ENCODE measurements around the gene SNRPN. TPM values are rescaled to one million over a fixed set of nuclear protein-coding genes. Genes with fewer than 3 reads are reported as not detected.

The SNRPN gene
- total RNA-seq, 1 experiment from 2014 or later, result 2.0 TPM

GRCh38 chr15:24917431-24917830 is 37.4 kb upstream of the SNRPN start:
- no peaks in the 10 kb centered on the region for H3K36me3 ChIP-seq (ENCODE audit: control insufficient read depth in 1 of 2, insufficient read depth in 2 of 2, low read length in 2 of 2)
- H3K9ac ChIP-seq (ENCODE audit: low read length), result no peak overlapping the region
- no peaks in the 10 kb centered on the region for H4K20me1 ChIP-seq (ENCODE audit: insufficient read depth)
- ChIA-PET RAD21 (ENCODE audit: low non-redundant PET in 1 of 2, low total read pairs in 2 of 2, uncharacterized antibody in 2 of 2, unreplicated experiment in 2 of 2) (no interaction called here), POLR2A (no interaction called here), CTCF (no interaction called here)
- H3K9me3 ChIP-seq (ENCODE audit: control insufficient read depth in 1 of 2, insufficient read depth in 1 of 2, low read depth in 1 of 2, low read length in 2 of 2), result peaks cover 14 to 37% of the 10 kb centered on the region in 2 experiments; a peak in 2 of 4 replicates
- H3K79me2 ChIP-seq (ENCODE audit: insufficient read depth, low read length), result no peaks in the 10 kb centered on the region
- TF ChIP-seq ZNF274 (IDR thresholded peaks at IDR 0.05; ENCODE audit: low read depth, low read length), result no peak
- TF ChIP-seq ELF1 (IDR thresholded peaks at IDR 0.05; ENCODE audit: borderline replicate concordance, low read depth), result no peak
- no peak for TF ChIP-seq POLR2AphosphoS5 (IDR thresholded peaks at IDR 0.05; ENCODE audit: low read depth, low read length)
- no peak for TF ChIP-seq POLR2A (IDR thresholded peaks at IDR 0.05; ENCODE audit: borderline replicate concordance, extremely low read depth, insufficient read depth, insufficient read length)
- TF ChIP-seq MAX (IDR thresholded peaks at IDR 0.05), result no peak
- no peak for TF ChIP-seq SRF (IDR thresholded peaks at IDR 0.05; ENCODE audit: low read depth)
- no peak for TF ChIP-seq ZFX (IDR thresholded peaks at IDR 0.05)
- TF ChIP-seq SIN3A (IDR thresholded peaks at IDR 0.05; ENCODE audit: low read depth), result no peak
- TF ChIP-seq RAD21 (IDR thresholded peaks at IDR 0.05; ENCODE audit: low read depth), result no peak
- TF ChIP-seq JUND (IDR thresholded peaks at IDR 0.05), result no peak
- TF ChIP-seq FOSL1 (IDR thresholded peaks at IDR 0.05; ENCODE audit: low read depth), result no peak
- no peak for TF ChIP-seq TCF7L2 (IDR thresholded peaks at IDR 0.05; ENCODE audit: borderline replicate concordance, extremely low read depth, insufficient read depth, insufficient read length)
- DNase-seq (ENCODE audit: low read depth, low spot score) (no peak), ATAC-seq (no peak)
- no peak overlapping the region for H3K27ac ChIP-seq (ENCODE audit: low read depth, low read length)
- H2AFZ ChIP-seq (ENCODE audit: low read depth, low read length, poor library complexity, severe bottlenecking), result no peak overlapping the region
- H3K4me1 ChIP-seq (ENCODE audit: control insufficient read depth in 1 of 2, insufficient read depth in 2 of 2, low read length in 2 of 2), result no peaks in the 10 kb centered on the region
- no TSS peak for BruUV-seq (replicated peaks)
- H3K9me2 ChIP-seq (ENCODE audit: insufficient read depth), result no peaks in the 10 kb centered on the region
- intact Hi-C loops (cut with micrococcal nuclease), result no loop called here
- H3K4me3 ChIP-seq (replicated peaks in 1 of 2; ENCODE audit: low read depth in 1 of 2, low read length in 2 of 2), result no peak overlapping the region
- no peaks in the 10 kb centered on the region for H3K27me3 ChIP-seq (ENCODE audit: insufficient read depth, low read length)
- H3K4me2 ChIP-seq (ENCODE audit: low read length), result no peak overlapping the region

- no peak overlapping the region for H3K4me2 ChIP-seq (ENCODE audit: low read length)
- ATAC-seq, result no peak
- no peak overlapping the region for H3K4me3 ChIP-seq (replicated peaks in 1 of 2; ENCODE audit: low read depth in 1 of 2, low read length in 2 of 2)
- H3K27me3 ChIP-seq (ENCODE audit: insufficient read depth, low read length), result no peaks in the 10 kb centered on the region
- no peak overlapping the region for H3K27ac ChIP-seq (ENCODE audit: low read depth, low read length)
- no peaks in the 10 kb centered on the region for H4K20me1 ChIP-seq (ENCODE audit: insufficient read depth)
- ChIA-PET CTCF (no interaction called here), POLR2A (no interaction called here), RAD21 (ENCODE audit: low non-redundant PET in 1 of 2, low total read pairs in 2 of 2, uncharacterized antibody in 2 of 2, unreplicated experiment in 2 of 2) (no interaction called here)
- intact Hi-C loops (cut with micrococcal nuclease), result no loop called here
- no peaks in the 10 kb centered on the region for H3K79me2 ChIP-seq (ENCODE audit: insufficient read depth, low read length)
- no peaks in the 10 kb centered on the region for H3K9me2 ChIP-seq (ENCODE audit: insufficient read depth)
- BruUV-seq (replicated peaks), result no TSS peak
- no peaks in the 10 kb centered on the region for H3K4me1 ChIP-seq (ENCODE audit: control insufficient read depth in 1 of 2, insufficient read depth in 2 of 2, low read length in 2 of 2)
- H3K9me3 ChIP-seq (ENCODE audit: control insufficient read depth in 1 of 2, insufficient read depth in 1 of 2, low read depth in 1 of 2, low read length in 2 of 2), result peaks cover 14 to 37% of the 10 kb centered on the region in 2 experiments; a peak in 2 of 4 replicates
- H2AFZ ChIP-seq (ENCODE audit: low read depth, low read length, poor library complexity, severe bottlenecking), result no peak overlapping the region
- H3K9ac ChIP-seq (ENCODE audit: low read length), result no peak overlapping the region
- TF ChIP-seq POLR2AphosphoS5 (IDR thresholded peaks at IDR 0.05; ENCODE audit: low read depth, low read length) (no peak), TCF7L2 (IDR thresholded peaks at IDR 0.05; ENCODE audit: borderline replicate concordance, extremely low read depth, insufficient read depth, insufficient read length) (no peak), YY1 (IDR thresholded peaks at IDR 0.05; ENCODE audit: extremely low read depth, insufficient replicate concordance, low read depth, low read length) (no peak), JUND (IDR thresholded peaks at IDR 0.05) (no peak), ZBTB33 (IDR thresholded peaks at IDR 0.05; ENCODE audit: extremely low read depth, insufficient replicate concordance, low read length) (no peak), REST (IDR thresholded peaks at IDR 0.05; ENCODE audit: low read depth) (no peak), ELF1 (IDR thresholded peaks at IDR 0.05; ENCODE audit: borderline replicate concordance, low read depth) (no peak), SRF (IDR thresholded peaks at IDR 0.05; ENCODE audit: low read depth) (no peak), ATF3 (IDR thresholded peaks at IDR 0.05) (no peak)
- no peaks in the 10 kb centered on the region for H3K36me3 ChIP-seq (ENCODE audit: control insufficient read depth in 1 of 2, insufficient read depth in 2 of 2, low read length in 2 of 2)
- no peak for DNase-seq (ENCODE audit: low read depth, low spot score)
These were observed 35.3 kb upstream of the SNRPN start for GRCh38 chr15:24919446-24919845.
